Mesendoderm (in vitro differentiated cells): ENCODE results near the gene POLD2.
A peak's percentile ranks its signal among the peaks of the same experiment; 100 is the strongest.

ENCODE experiments used
- DNase-seq: peaks from one replicate; pipeline ENCODE4 v3.0.0; 2013
- H2AK5ac ChIP-seq: 2 replicates; pipeline ENCODE4 v1.6.1; 2013; ENCODE audit warnings: low read length, inconsistent platforms
- H2BK120ac ChIP-seq: 2 replicates; pipeline ENCODE4 v1.6.1; 2013; ENCODE audit warnings: low read depth, mild to moderate bottlenecking, low read length, moderate library complexity, mixed read lengths
- H2BK15ac ChIP-seq: replicated peaks from 2 replicates; pipeline ENCODE4 v1.6.1; 2013; ENCODE audit warnings: low read depth, mild to moderate bottlenecking, moderate library complexity
- H2BK5ac ChIP-seq: 2 replicates; pipeline ENCODE4 v1.6.1; 2013; ENCODE audit warnings: low read length, inconsistent platforms
- H3K18ac ChIP-seq: 2 replicates; pipeline ENCODE4 v1.6.1; 2013; ENCODE audit warnings: mild to moderate bottlenecking, low read length, mixed read lengths
- H3K23ac ChIP-seq: one replicate; pipeline ENCODE4 v1.6.1; 2013; ENCODE audit warnings: low read length
- H3K27ac ChIP-seq: 2 replicates; pipeline ENCODE4 v1.5.1; 2013; ENCODE audit warnings: low read depth, mild to moderate bottlenecking, inconsistent platforms, low read length, moderate library complexity
- H3K27me3 ChIP-seq: 2 replicates; pipeline ENCODE4 v1.6.1; 2013; ENCODE audit warnings: low read length, control low read depth, mild to moderate bottlenecking, inconsistent platforms; ENCODE audit not compliant: insufficient read depth, poor library complexity
- H3K36me3 ChIP-seq: 2 replicates; pipeline ENCODE4 v1.6.1; 2013; ENCODE audit warnings: low read length, inconsistent platforms; ENCODE audit not compliant: control insufficient read depth, insufficient read depth
- H3K4ac ChIP-seq: one replicate; pipeline ENCODE4 v1.6.1; 2013; ENCODE audit warnings: low read depth, mild to moderate bottlenecking, low read length, moderate library complexity
- H3K4me1 ChIP-seq: 2 replicates; pipeline ENCODE4 v1.6.1; 2013; ENCODE audit warnings: low read depth, low read length, inconsistent platforms; ENCODE audit not compliant: control insufficient read depth
- H3K4me2 ChIP-seq: 2 replicates; pipeline ENCODE4 v1.6.1; 2013; ENCODE audit warnings: low read length
- H3K4me3 ChIP-seq: 2 replicates; pipeline ENCODE4 v1.5.1; 2013; ENCODE audit warnings: mild to moderate bottlenecking, low read length
- H3K56ac ChIP-seq: one replicate; pipeline ENCODE4 v1.6.1; 2013; ENCODE audit warnings: low read length
- H3K79me1 ChIP-seq: 2 replicates; pipeline ENCODE4 v1.6.1; 2013; ENCODE audit warnings: low read length, inconsistent platforms
- H3K79me2 ChIP-seq: 2 replicates; pipeline ENCODE4 v1.6.1; 2013; ENCODE audit warnings: mild to moderate bottlenecking, low read length; ENCODE audit not compliant: control insufficient read depth, insufficient read depth
- H3K9ac ChIP-seq: 2 replicates; pipeline ENCODE4 v1.6.1; 2013; ENCODE audit warnings: low read length, inconsistent platforms
- H4K5ac ChIP-seq: one replicate; pipeline ENCODE4 v1.6.1; 2013; ENCODE audit warnings: low read length
- H4K8ac ChIP-seq: one replicate; pipeline ENCODE4 v1.6.1; 2013; ENCODE audit warnings: low read depth, mild to moderate bottlenecking, control low read depth, low read length, moderate library complexity
- WGBS: extraction: QIAGEN DNeasy Blood & Tissue Kit; methylation state at CpG from one replicate; pipeline ENCODE4 v1.1.7; 2013; ENCODE audit warnings: low lambda C conversion rate, missing lambda C conversion rate; ENCODE audit not compliant: insufficient coverage; ENCODE audit errors: extremely low coverage; 5-methylcytosine and 5-hydroxymethylcytosine counted together

POLD2 gene

DNA sequence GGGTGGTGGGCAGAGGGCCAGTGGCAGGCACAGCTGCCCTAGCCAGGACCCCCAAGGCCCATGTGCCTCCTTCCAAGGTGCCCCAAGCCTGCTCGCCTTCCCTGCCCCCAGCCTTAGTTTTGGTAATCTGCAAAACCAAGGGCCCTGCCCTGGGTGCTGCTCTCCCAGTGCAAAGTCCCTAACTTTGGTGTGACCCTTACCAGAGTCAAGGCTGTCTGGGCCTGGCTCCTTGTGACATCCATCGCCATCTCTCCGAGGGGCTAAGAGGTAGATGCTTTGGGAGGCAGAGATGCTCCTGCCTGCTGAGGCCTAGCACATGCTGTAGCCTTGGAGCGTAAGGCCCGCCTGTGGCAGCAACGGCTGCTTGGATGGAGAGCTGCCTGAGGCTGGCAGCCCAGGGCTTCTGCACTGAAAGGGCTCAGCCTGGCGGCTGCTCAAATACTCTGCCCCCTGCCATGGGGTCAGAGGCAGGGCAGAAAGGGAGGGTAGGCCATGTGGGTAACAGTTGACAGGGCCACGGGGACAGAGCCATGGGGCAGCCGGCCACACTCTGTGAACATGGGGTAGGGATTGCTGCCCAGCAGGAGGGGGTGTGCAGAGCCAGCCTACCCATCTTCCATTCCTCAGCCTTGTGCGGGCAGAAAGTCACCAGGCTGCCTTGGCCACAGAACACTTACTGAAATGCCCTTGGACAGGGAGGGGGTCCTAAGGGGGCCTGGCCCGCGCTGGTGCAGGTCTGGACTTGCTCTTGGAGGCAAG is 35.7 kb upstream of the POLD2 start:
- Histone ChIP-seq H3K4ac (no peak overlapping the region), H3K9ac (no peak overlapping the region), H3K79me2 (no peaks in the 10 kb centered on the region), H3K36me3 (no peaks in the 10 kb centered on the region), H3K79me1 (no peaks in the 10 kb centered on the region), H3K56ac (no peak overlapping the region), H4K8ac (no peak overlapping the region), H3K27me3 (no peaks in the 10 kb centered on the region), H4K5ac (no peak overlapping the region), H3K27ac (no peak overlapping the region), H2BK120ac (no peak overlapping the region), H3K4me2 (no peak overlapping the region), H2BK15ac (no peak overlapping the region), H3K4me3 (no peak overlapping the region), H2BK5ac (no peak overlapping the region), H2AK5ac (no peak overlapping the region), H3K4me1 (no peaks in the 10 kb centered on the region), H3K23ac (no peak overlapping the region), H3K18ac (no peak overlapping the region)
- WGBS: no CpG with 5 or more reads among the region's 12 CpGs
- no peak for DNase-seq

DNA sequence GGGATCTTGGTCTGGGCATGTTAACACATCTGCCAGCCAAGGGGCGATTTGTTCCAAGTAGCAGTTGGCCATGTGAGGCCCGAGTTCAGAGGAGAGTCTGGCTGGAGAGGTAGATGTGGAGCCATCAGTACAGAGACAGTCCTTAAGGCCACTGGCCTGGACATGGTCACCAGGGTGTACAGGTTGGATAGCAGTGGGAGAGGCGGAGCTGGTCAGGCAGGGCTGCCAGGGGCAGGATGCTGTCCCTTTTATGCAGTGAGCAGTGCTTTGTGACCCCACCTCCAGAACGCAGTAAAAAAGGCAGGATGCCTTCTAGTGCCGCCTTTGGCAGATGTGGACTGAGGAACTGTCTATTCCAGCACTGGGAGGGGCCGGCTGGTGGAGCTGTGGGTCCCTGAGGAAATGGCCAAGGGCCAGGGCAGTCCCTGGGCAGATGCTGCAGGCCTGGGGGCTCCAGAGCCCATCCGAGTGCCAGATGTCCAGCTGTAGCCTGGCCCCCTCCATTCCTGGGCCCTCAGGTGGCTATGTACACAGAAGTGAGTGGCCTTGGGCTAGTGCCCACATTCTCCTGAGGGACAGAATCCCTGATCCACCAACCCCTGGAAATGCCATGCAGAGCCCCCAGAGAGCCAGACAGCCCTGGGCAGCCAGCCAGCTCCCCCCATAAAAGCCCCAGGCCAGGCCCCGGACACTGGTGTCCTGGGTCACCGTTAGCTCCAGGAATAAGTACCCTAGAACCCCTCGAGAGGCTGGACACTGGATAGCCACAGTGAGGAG is 34.9 kb upstream of the POLD2 start:
- WGBS: no CpG with 5 or more reads among the region's 10 CpGs
- Histone ChIP-seq H3K36me3 (no peaks in the 10 kb centered on the region), H3K4me2 (no peak overlapping the region), H3K23ac (no peak overlapping the region), H2AK5ac (no peak overlapping the region), H3K79me1 (no peaks in the 10 kb centered on the region), H3K4me1 (no peaks in the 10 kb centered on the region), H3K4ac (no peak overlapping the region), H3K9ac (no peak overlapping the region), H4K5ac (no peak overlapping the region), H3K18ac (no peak overlapping the region), H2BK120ac (no peak overlapping the region), H2BK5ac (no peak overlapping the region), H3K4me3 (no peak overlapping the region), H2BK15ac (no peak overlapping the region), H4K8ac (no peak overlapping the region), H3K27ac (no peak overlapping the region), H3K56ac (peak overlapping the region; percentile 25), H3K79me2 (no peaks in the 10 kb centered on the region), H3K27me3 (no peaks in the 10 kb centered on the region)
- no peak for DNase-seq

- no peak overlapping the region for H3K56ac ChIP-seq
- no peak overlapping the region for H2BK5ac ChIP-seq
- H3K4me1 ChIP-seq: no peaks in the 10 kb centered on the region
- no peak overlapping the region for H3K4me2 ChIP-seq
- H3K18ac ChIP-seq: no peak overlapping the region
- H3K27me3 ChIP-seq: no peaks in the 10 kb centered on the region
- no CpG with 5 or more reads among the region's 15 CpGs for WGBS
- no peak overlapping the region for H3K23ac ChIP-seq
- H3K4me3 ChIP-seq: no peak overlapping the region
- H3K79me1 ChIP-seq: no peaks in the 10 kb centered on the region
- no peak overlapping the region for H2BK120ac ChIP-seq
- H3K79me2 ChIP-seq: no peaks in the 10 kb centered on the region
- no peak overlapping the region for H2BK15ac ChIP-seq
- no peak overlapping the region for H4K5ac ChIP-seq
- no peak overlapping the region for H2AK5ac ChIP-seq
- peak; percentile 27 for DNase-seq
- no peak overlapping the region for H3K27ac ChIP-seq
- H3K9ac ChIP-seq: no peak overlapping the region
- no peaks in the 10 kb centered on the region for H3K36me3 ChIP-seq
- no peak overlapping the region for H4K8ac ChIP-seq
- H3K4ac ChIP-seq: no peak overlapping the region
Observed at GRCh38 chr7:44157116-44158080, 34.0 kb upstream of the POLD2 start.

DNA sequence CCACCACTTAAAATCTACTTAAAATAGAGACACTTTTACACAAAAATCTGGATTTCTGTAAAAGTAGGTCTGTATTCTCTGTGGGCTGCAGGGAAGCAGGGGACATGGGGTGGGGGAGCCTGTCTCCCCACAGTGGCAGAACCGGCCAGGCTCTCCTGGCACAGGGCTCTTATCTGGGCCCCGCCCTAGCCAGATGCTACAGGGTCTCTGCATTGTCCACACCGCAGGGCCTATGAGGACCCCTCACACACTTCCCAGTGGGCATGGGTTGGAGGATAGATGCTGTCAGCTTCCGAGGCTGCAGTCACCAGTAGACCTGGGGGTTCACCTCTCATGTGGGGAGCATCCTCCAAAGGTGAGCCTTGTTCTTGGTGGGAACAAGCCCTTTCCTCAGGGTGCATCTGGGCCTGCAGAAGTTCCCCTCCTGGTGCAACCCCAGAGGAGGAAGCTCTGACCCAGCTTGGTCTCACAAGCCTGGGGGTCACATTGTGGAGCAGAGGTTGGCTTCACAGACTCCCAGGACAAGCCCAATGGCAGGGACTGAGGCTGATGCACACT is 33.2 kb upstream of the POLD2 start:
- Histone ChIP-seq H2BK15ac (no peak overlapping the region), H3K23ac (no peak overlapping the region)

More for the DNA sequence above, 33.2 kb upstream of the POLD2 start:
- Histone ChIP-seq H3K4me3 (no peak overlapping the region), H3K27me3 (no peaks in the 10 kb centered on the region), H2BK120ac (no peak overlapping the region), H3K4me2 (no peak overlapping the region), H2AK5ac (no peak overlapping the region), H3K79me2 (no peaks in the 10 kb centered on the region), H4K8ac (no peak overlapping the region), H4K5ac (no peak overlapping the region), H3K56ac (no peak overlapping the region), H3K18ac (no peak overlapping the region), H3K79me1 (no peaks in the 10 kb centered on the region), H3K4ac (no peak overlapping the region), H3K9ac (no peak overlapping the region), H3K36me3 (no peaks in the 10 kb centered on the region), H3K4me1 (no peaks in the 10 kb centered on the region), H3K27ac (no peak overlapping the region), H2BK5ac (no peak overlapping the region)
- no CpG with 5 or more reads among the region's 4 CpGs for WGBS
- DNase-seq: no peak
